HFF-Myc (cell line): Measurements from ENCODE around the gene DENND2A.
"Not testable (repeated sequence)": the region's sequence is repeated elsewhere in the genome, so short reads cannot be mapped to it uniquely, and the experiment has no call there.

Source experiments
- DNase-seq: peaks from one replicate; pipeline ENCODE4 v3.0.0-alpha.2; 2011; ENCODE audit warnings: low read depth; ENCODE audit errors: extremely low read depth
- H3K4me3 ChIP-seq: replicated peaks from 2 replicates; pipeline ENCODE4 v1.5.1; 2011; ENCODE audit warnings: low read depth, mild to moderate bottlenecking, control low read depth, low read length
- TF ChIP-seq, protein P1 (sequence below): IDR thresholded peaks from 2 replicates; pipeline ENCODE4 v1.5.1; 2012; ENCODE audit warnings: mild to moderate bottlenecking, low read depth, low read length, control low read depth; ENCODE audit errors: missing control alignments

DENND2A gene

DNA sequence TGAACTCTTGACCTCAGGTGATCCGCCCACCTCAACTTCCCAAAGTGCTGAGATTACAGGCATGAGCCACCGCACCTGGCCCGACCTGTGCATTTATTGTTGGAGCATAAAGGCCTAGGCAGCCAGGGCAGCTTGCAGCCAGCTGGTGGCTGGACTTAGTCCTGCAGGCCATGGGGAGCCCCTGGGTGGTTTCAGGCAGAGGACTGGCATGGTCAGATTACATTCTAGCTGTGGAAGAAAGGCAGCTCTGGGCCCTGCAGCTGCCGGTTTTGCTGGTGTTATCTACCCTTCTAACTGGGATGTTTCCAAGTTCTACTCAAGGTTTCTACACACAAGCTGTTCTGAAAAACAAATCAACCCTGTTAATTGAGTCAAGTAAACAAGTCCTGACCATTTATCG is 138.6 kb downstream of the DENND2A start:
- no peak for DNase-seq
- no peak overlapping the region for H3K4me3 ChIP-seq
- TF ChIP-seq, protein P1, sequence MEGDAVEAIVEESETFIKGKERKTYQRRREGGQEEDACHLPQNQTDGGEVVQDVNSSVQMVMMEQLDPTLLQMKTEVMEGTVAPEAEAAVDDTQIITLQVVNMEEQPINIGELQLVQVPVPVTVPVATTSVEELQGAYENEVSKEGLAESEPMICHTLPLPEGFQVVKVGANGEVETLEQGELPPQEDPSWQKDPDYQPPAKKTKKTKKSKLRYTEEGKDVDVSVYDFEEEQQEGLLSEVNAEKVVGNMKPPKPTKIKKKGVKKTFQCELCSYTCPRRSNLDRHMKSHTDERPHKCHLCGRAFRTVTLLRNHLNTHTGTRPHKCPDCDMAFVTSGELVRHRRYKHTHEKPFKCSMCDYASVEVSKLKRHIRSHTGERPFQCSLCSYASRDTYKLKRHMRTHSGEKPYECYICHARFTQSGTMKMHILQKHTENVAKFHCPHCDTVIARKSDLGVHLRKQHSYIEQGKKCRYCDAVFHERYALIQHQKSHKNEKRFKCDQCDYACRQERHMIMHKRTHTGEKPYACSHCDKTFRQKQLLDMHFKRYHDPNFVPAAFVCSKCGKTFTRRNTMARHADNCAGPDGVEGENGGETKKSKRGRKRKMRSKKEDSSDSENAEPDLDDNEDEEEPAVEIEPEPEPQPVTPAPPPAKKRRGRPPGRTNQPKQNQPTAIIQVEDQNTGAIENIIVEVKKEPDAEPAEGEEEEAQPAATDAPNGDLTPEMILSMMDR: no peak

DNA sequence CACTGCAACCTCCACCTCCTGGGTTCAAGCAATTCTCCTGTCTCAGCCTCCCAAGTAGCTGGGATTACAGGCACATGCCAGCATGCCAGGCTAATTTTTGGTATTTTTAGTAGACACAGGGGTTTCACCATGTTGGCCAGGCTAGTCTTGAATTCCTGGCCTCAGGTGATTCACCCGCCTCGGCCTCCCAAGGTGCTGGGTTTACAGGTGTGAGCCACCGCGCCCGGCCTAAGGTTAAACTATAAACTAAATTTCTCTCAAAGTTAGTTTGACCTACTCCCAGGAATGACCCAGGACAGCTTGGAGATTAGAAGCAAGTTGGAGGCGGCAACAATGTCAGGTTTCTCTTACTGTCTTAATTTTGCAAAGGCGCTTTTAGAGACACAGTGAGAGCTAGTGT is 142.8 kb downstream of the DENND2A start:
- DNase-seq: not testable (repeated sequence)

DNA sequence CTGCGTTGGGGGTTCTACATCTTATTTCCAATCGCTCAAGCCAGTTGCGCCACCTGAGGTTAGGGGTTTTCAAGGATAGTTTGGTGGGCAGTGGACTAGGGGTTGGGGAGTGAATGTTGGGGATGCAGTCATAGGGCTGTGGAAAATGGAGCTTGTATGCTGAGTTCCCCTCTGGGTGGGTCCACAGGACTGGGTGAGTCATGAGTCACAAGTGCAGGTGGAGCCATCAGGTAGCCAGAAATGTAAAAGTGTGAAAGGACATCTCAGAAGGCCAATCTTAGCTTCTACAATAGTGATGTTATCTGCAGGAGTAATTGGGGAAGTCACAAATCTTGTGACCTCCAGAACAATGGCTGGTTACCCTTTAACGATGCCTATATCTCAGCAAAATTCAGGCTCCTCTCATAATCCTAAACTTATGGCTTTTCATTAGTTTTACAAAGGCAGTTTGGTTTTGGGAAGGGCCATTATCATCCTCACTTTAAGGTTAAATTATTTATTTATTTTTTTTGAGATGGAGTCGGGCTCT is 143.3 kb downstream of the DENND2A start:
- TF ChIP-seq, protein P1: no peak
- H3K4me3 ChIP-seq: no peak overlapping the region
- DNase-seq: no peak

More for the DNA sequence above, 142.8 kb downstream of the DENND2A start:
- H3K4me3 ChIP-seq: not testable (repeated sequence)

DNA sequence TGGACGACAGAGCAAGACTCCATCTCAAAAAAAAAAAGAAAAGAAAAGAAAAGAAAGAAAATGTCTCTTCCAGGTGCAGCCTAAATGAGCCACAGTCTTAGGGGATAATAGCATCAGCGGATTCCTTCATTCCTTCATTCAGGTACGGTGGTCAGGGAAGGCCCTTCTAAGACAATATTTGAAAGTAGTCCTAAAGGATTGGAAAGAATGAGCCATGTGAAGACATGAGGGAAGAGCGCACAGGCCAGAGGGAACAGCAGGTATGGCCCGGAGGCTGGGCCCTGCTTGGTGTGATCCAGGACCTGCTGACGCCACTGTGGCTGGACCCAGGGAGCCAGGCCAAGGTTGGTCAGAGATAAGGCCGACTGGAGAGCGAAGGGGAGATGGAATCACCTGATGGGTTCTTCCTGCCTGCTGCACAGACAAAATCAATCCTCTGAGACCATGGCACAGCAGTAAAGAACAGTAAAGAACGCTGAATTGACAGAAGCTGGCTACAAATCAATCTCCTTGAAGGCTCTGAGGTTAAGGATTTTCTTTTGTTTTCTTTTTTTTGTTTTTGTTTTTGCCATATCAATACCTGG is 145.0 kb downstream of the DENND2A start:
- TF ChIP-seq, protein P1: no peak
- DNase-seq: no peak
- H3K4me3 ChIP-seq: no peak overlapping the region

DNA sequence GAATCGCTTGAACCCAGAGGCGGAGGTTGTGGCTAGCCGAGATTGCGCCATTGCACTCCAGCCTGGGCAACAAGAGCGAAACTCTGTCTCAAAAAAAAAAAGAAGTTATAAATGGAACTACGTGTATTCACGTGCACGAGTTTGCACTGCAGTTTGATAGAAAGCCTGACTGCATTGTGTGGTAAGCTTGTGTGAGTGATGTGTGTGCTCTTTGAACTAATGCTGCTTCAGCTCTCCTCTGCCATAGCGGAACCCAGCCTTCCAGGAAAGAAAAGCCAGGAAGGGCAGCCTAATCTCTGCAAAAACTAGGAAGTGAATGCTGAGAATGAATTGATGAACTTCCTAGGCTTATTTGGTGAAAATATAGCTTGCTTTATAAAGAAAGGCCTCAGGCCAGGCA is 145.7 kb downstream of the DENND2A start:
- DNase-seq: no peak
- H3K4me3 ChIP-seq: no peak overlapping the region
- TF ChIP-seq, protein P1: no peak

DNA sequence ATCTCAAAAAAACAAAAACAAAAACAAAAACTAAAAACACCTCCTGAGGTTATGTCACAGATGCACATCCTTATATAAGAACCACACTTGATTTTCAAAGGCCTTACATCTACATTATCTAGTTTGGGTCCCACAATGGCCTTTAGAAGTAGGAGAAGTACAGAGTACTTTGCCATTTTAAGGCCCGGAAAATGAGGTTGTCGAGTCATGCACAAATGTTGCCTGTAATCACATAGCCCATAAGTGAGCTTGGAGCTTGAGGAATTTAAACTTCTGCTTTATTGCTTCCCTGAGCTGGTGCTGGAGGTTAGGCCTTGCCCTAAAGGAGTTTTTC is 151.6 kb downstream of the DENND2A start:
- TF ChIP-seq, protein P1: no peak
- no peak for DNase-seq
- no peak overlapping the region for H3K4me3 ChIP-seq

DNA sequence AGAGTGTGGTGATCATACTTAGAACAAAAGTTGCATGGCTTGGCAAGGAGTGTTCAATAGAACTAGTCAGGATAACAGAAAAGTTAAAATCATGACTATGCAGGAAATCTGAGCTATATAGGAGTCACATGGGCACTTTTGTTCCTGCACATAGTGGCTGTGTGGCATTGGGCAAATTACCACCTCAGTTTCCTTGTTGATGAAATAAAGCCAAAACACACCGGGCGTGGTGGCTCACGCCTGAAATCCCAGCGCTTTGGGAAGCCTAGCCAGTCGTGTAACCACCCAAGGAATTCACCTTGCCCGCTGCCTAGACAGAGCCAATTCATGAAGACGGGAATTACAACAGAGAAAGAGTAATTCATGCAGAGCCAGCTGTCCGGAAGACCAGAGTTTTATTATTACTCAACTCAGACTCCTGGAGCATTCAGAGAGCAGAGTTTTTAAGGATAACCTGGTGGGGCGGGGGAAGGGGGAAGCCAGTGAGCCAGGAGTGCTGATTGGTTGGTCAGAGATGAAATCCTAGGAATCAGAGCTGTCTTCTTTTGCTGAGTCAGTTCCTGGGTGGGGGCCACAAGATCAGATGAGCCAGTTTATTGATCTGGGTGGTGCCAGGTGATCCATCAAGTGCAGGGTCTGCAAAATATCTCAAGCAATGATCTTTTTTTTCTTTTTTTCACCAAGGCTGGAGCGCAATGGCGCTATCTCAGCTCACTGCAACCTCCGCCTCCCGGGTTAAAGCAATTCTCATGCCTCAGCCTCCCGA is 154.9 kb downstream of the DENND2A start:
- TF ChIP-seq, protein P1: no peak
- no peak for DNase-seq
- no peak overlapping the region for H3K4me3 ChIP-seq
